Coronary artery (tissue), 2 donors: Measurements from ENCODE around the gene FER.
"Not testable (repeated sequence)": the region's sequence is repeated elsewhere in the genome, so short reads cannot be mapped to it uniquely, and the experiment has no call there.

Source experiments
- DNase-seq: peaks from one replicate; pipeline ENCODE4 v3.0.0-alpha.2; 2017; ENCODE audit warnings: low spot score
- H3K27ac ChIP-seq, 2 donors: fragments of 200-600 bp; sonication (generic); one replicate each; pipeline ENCODE4 v1.5.1; 2016 to 2019
- H3K4me3 ChIP-seq: fragments of 200-600 bp; sonication (generic); 2 replicates; pipeline ENCODE4 v1.5.1; 2016; ENCODE audit warnings: mild to moderate bottlenecking, moderate library complexity
- CTCF ChIP-seq: fragments of 200-600 bp; sonication (generic); IDR thresholded peaks from one replicate; pipeline ENCODE4 v1.5.1; 2019; ENCODE audit warnings: antibody characterized with exemption

The FER gene

GRCh38 chr5:109022056-109022455 is 274.4 kb downstream of the FER start:
- no peak overlapping the region for H3K27ac ChIP-seq
- no peak for DNase-seq
- H3K4me3 ChIP-seq: no peak overlapping the region
- no peak for TF ChIP-seq CTCF

GRCh38 chr5:109025729-109026128 is 278.0 kb downstream of the FER start:
- H3K4me3 ChIP-seq, DNase-seq, H3K27ac ChIP-seq: not testable (repeated sequence)

- Histone ChIP-seq H3K4me3 (no peak overlapping the region), H3K27ac (no peak overlapping the region)
- no peak for DNase-seq
- no peak for TF ChIP-seq CTCF
These were observed 280.4 kb downstream of the FER start for GRCh38 chr5:109027983-109028607.

- H3K4me3 ChIP-seq: no peak overlapping the region
- TF ChIP-seq CTCF: no peak
- no peak overlapping the region for H3K27ac ChIP-seq
- DNase-seq: no peak
These were observed 281.1 kb downstream of the FER start for GRCh38 chr5:109028608-109029299.

- no peak for TF ChIP-seq CTCF
- Histone ChIP-seq H3K27ac (no peak overlapping the region), H3K4me3 (no peak overlapping the region)
- DNase-seq: no peak
These were observed 282.1 kb downstream of the FER start for GRCh38 chr5:109029847-109030246.

- TF ChIP-seq CTCF: no peak
- DNase-seq: no peak
- no peak overlapping the region for H3K27ac ChIP-seq
These were observed 282.9 kb downstream of the FER start for GRCh38 chr5:109030360-109031143.

GRCh38 chr5:109034306-109034705 is 286.6 kb downstream of the FER start:
- no peak for DNase-seq
- Histone ChIP-seq H3K27ac (no peak overlapping the region), H3K4me3 (no peak overlapping the region)
- no peak for TF ChIP-seq CTCF

More at GRCh38 chr5:109030360-109031143, 282.9 kb downstream of the FER start:
- H3K4me3 ChIP-seq: no peak overlapping the region
